HG03460 (cell line): ENCODE data around the gene CATSPER4.

Experiments
- ATAC-seq: cut with Tn5 transposase; IDR thresholded peaks from one replicate; pipeline ENCODE4 v1.9.1; 2021; ENCODE audit not compliant: unreplicated experiment

The CATSPER4 gene

DNA sequence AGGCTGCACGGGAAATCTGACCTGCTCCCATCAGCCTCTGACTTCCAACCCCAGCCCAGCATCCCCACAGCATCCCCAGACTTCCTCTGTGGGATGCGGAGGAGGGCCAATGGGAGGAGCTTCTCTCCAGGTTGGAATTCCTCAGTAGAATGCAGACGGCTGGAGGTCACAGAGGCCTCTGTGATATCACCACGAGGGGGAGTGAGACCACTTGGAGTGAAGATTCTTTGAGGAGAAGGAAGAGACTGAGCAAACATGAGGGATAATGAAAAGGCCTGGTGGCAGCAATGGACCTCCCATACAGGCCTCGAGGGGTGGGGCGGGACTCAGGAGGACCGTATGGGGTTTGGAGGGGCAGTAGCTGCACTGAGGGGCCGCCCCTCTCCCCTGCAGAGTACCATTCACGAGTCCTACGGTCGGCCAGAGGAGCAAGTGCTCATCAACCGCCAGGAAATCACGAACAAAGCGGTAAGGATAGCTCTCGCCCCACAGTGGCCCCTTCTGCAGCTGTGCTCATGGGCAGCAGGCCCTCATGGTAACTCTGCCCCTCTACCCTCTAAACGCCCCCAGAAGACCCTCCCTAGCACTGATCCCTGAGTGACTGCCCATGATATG, at the start of gene CATSPER4:
Gene CATSPER4 (plus strand): TSS at position 230 of the 615 bp plus-strand sequence. CDS start 26 bp downstream, at position 256.
- ATAC-seq, result no peak

DNA sequence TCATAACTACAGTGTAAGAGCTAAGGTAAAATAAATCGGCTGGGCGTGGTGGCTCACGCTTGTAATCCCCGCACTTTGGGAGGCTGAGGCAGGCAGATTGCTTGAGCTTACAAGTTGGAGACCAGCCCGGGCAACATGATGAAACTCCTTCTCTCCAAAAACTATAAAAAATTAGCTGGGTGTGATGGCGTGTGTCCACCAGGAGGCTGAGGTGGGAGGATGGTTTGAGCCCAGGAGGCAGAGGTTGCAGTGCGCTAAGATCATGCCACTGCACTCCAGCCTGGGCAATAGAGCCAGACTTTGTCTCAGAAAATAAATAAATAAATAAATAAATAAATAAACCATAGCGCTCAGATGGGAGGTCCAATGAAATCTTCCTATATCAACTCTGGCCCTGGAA, 48.2 kb upstream of the CATSPER4 start:
- ATAC-seq, result no peak

DNA sequence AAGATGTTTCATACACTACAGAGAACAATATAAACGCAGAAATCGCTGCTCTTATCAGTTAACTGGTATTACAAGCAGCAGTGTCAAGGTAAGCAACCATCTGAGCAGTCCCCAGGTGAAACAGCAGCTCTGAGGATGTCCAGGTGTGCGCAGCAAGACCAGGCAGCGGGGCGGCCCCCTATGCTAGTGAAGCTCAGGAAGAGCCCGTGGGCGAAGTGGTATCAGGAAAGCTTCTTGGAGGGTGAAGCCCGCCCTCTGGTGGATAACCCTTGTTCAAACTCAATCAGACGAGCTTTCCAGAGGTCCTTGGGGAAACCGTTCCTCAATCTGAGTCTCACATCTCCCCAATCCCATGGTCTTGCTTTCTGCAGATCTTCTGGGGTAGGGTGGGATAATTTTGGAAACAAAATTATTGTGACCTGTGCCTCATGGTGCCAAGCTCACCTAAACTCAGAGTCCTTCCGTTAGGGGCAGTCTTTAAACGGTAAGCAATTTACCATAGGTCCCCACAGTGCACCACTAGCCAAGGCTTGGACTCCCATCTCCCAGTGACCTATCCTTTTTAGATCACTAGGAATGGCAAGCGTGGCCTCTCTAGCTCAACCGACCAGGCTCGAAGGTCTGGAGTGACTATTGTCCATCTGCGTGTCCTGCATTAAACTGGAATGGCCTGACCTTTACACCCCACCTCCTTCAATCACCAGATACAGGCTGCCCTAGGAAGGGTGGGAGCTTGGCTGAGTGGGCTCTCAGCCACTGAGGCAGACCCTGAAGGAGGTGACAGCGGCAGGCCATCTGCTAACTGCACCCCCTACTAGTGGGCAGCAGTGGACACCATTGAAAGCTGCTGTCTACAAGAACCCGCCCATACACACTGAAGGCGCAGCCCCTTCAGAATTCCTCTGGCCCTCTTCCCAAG, 45.1 kb upstream of the CATSPER4 start:
- ATAC-seq, result no peak

DNA sequence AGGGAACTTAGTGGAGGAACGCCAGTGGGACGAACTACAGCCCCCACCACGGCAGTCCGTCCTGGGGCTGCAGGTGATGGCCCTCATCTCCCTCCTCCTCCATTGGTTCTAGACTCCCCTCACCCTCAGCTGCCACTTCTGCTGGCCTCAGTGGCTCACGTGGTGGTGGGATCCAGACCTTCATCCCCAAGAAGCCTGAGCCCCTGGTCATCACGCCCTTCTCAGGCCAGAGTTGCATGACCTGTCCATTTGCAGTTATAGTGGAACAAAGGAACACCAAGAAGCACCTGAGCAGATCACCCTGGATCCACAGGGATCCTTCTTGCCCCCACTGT, 44.5 kb upstream of the CATSPER4 start:
- no peak for ATAC-seq

DNA sequence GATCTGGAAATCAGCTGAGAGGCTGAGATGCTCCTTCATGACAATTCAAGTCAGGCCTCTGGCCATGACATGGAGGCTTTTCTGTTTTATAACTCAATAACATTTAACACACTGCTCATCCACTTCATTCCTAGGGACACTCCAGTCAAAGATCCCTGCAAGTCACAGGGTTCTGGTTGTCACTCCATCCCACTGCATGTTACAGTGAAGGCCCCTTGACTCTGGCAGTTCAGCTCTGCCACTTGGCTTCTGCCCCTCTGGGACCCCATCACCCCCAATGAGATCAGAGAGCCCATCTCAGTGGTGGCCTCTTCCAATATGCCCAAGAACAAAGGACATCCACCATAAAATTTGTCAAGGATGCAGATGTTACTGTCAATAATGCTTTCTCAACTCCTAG, 41.5 kb upstream of the CATSPER4 start:
- ATAC-seq, result no peak

DNA sequence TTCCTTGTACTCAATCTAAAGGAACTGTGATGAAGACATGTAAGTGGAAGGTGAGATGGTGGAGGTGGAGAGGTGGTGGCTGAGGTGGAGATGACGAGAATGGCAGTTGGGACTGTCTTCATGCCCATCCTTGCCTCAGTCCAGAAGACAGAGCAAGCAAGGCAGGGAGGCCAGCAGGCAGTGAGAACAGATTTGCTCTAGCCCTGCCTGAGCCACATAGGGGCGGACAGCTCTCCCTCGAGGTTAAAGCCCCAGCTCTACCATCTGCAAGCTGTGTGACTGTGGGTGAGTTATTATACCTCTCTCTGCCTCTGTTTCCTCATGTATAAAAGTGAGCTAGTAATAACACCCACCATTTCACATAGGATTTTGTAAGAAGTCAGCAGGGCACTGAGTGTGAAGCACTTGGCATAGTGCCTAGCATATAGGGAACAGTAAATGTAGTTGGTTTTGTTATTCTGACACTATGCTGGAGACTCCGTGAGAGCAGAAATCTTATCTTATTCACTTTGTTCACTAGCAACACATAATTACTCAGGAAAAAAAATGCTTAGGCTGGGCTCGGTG, 36.4 kb upstream of the CATSPER4 start:
- ATAC-seq, result no peak

DNA sequence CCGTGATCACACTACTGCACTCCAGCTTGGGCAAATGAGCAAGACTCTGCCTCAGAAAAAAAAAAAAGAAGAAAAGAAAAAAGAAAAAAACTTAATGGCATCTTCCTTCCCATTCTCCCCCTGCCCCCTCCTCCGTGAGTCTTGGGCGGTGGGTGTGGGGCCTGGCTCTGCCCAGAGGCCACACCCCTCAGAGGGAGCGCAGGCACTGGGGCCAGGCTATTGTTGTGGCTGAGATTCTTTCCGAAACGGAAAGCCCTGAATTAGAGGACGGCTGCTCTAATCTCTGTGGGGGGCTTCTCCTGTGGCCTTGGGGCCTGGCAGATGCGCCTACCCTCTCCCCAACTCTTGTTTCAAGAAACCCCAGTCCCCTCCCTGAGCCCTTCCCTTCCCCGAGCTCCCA, 35.7 kb upstream of the CATSPER4 start:
- no peak for ATAC-seq

DNA sequence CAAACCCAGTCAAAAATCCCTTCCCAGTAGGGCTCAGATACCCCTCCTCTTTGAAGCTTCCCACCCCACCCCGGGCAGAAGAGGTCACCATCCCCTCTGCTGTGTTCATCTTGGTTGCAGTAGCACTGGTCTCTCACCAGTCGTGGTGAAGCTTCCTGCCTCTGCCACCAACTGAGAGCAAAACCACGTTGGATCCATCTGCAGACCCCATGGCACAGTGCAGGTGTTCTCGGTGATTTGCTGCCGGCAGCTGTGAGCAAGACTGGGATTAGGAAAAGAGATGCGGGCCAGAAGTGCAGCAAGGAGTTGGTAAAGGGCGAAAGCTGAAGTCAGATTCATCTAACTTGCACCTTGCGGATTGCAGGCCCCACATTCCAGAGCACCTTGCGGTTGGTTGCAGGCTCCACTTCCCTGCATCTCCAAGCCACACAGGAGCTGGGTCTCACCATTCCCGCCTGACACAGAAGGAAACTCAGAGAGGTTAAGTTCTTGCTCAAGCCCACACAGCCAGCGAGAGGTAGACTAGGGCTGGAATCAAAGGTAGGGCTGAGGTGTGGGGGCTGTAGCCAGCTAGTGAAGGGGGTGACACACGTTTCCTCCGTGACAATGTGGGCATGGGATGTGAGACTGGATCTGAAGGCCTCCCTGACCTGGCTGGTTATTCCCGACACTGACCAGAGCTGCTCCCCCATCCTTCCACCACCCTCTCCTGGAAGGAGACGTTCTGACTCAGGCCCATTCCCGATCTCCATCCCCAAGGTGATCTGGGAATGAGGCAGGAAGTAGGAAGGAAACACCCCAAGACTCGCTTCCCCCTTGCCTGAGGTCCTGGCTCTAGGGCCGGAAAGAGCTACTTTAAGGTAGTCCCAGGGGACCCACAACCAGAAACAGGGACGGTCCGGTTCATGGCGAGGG, 34.8 kb upstream of the CATSPER4 start:
- no peak for ATAC-seq

DNA sequence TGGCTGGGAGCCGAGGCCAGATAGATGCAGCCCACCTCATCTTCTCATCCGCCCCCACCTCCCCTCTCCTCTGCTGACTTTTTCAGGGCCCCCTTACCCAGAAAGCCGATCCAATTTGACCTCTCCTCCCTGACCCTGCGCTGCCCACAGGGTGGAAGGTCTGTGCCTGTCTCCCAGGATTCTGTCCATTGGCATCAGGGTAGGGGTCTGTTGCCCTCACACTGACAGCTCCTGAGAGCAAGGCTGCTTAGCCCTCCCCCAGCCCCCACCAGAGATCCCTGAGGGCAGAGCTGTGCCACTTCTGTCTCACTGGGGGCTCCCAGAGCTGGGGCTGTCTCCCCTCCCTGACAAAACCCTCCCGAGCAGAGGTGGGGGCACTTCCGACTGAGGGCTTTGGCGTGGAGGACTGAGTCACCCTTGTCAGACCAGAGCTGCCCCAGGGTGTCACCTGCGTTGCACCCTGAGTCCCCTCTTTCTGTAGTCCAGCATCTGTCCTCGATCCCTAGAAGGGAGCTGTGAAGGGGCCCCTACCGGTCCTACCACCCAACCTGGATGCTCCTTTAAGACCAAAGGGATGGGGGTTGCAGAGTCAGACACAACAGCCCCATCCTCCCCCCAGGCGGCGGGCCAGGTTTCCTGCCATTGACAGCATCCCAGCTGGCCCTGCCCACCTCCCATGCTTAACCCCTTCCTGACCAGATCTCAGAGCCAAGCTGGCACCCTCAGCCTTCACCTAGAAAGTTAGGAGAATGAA, 33.9 kb upstream of the CATSPER4 start:
- ATAC-seq, result no peak

DNA sequence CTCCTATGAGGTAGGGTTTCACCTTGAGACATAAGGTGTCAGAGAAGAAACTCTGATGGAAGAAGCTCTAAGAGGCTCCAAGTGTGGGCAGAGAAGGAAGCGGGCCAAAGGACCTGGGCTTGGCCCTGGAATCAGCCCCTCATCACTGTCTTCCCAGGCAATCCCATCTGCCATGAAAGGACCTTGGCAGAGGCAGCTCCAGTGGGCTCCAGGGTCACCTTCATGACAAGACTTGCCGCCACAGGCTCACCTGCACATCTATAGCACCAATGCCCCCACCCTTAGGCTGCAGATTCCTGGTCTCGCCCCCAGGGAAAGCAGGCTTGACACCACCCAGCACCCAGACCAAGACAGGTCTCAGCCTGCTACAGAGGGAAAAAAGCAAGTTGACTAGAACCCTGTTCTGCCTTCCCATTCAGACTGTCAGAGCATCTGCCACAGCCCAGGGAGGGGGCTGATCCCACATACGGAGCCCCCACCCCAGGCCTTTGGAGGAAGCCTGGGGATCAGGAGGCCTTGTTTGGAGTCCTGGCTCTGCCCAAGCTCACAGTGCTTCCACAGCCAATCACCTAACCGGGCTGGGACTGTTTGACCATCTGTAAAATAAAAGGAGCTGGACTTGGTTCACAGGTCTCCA, 32.0 kb upstream of the CATSPER4 start:
- no peak for ATAC-seq

DNA sequence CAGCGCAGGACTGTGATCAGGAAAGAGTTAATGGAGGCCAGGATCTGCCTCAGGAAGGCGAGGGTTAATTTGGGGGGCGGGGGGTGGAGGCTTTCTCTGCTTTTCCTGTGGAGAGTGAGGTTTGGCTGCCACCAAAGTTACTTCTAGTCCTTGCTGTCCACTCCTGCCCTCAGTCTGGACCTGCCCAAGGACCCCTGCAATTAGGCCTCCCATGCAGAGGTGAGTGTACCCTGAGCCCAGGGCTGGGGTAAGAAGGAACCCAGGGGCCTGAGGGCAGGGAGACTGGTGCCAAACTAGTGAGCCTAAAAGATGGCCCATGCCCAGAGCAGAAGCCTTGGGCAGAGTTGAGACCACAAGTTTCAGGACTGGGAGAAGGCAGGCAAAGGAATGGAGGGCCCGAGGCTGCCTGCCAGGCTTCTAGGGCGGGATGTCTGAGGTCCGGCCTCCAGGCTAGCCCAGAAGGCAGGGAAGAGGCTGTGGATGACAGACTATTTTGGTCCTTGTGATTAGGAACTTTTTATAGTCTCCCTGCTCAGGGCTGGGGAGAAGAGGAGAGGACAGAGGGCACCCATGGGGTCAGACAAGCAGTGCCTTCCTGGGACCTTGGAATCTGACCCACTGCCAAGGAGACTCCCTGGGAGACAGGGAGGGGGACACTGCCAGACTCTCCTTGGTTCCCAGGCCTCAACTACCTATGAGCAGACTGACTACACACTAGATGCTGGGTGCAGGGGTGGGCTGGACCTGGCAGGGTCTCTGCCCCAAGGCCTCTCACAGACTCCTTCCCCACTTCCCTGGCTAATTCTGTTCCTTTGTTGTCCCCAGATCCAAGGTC, 31.3 kb upstream of the CATSPER4 start, which contains the start of gene FAM110D:
Gene FAM110D (plus strand): TSS at position 172 of the 835 bp plus-strand sequence. CDS start 2,213 bp downstream, outside the sequence.
- ATAC-seq, result no peak

DNA sequence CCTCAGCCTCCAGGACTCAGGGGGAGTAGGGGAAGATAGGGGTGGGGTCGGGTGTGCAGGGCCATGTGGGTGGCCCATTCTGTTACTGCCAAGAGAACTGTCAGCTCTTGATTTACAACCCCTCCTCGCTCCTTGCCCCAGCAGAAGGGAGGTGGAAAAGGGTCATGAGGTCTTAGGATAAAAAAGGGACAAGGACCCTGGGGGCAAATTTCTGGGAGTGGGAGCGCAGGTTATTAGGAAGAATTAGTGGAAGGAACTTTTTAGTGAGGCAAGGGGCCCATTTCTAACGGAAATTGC, 30.7 kb upstream of the CATSPER4 start:
- ATAC-seq, result no peak

DNA sequence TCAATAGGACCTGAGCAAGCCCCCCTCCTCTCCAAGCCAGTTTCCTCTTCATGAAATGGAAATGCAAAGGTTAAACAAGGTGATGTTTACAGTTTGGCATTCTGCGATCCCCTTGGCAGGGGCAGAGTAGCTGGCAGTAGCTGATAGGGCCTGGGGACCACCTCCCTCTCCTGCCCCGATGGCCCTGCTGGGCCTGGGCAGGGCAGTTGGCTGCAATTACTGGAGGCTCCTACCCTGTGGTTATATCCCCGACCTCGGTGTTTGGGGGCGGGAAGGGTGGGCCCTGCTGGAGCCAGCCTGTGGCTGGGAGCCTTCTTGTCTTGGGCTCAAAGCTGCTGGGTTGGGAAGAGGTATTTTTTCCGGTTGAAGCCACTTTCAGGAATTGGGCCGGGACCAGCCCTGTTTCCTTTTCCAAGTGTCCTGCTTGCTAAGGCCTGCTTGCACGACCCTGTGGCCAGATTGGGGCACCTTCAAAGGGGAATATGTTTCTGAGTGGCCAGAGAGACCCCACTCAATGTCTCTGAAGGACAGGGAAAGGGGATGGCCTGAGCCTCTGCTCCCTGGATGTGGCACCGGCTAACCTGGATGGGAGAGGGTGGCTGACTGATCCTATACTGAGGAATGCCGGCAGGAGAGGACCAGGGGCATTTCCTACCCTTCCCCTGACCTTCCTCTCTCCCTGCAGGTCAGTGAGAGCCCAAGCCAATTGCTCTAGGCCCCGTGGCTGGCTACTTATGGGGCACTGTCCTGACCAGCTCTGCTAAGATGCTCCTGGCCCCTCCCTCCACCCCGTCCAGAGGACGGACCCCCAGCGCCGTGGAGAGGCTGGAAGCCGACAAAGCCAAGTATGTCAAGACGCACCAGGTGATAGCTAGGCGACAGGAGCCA, 29.6 kb upstream of the CATSPER4 start:
- no peak for ATAC-seq

DNA sequence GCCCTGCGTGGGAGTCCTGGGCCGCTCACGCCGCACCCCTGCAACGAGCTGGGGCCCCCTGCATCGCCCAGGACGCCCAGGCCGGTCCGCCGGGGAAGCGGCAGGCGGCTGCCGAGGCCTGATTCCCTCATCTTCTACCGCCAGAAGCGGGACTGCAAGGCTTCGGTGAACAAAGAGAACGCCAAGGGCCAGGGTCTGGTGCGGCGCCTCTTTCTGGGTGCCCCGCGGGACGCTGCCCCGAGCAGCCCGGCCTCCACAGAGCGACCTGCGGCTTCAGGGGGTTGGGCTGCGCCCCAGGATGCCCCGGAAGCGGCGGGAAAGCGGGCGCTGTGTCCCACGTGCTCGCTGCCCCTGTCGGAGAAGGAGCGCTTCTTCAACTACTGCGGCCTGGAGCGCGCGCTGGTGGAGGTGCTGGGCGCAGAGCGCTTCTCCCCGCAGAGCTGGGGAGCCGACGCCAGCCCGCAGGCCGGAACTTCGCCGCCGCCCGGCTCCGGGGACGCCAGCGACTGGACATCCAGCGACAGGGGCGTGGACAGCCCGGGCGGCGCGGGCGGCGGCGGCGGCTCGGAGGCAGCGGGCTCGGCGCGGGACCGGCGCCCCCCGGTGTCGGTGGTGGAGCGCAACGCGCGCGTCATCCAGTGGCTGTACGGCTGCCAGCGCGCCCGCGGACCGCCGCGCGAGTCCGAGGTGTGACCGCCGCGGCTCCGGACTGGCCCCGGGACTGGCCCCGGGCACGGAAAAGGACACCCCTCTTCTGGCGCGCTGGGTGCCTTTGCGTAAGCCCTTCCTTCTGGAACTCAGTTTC, 28.8 kb upstream of the CATSPER4 start:
- ATAC-seq, result no peak

DNA sequence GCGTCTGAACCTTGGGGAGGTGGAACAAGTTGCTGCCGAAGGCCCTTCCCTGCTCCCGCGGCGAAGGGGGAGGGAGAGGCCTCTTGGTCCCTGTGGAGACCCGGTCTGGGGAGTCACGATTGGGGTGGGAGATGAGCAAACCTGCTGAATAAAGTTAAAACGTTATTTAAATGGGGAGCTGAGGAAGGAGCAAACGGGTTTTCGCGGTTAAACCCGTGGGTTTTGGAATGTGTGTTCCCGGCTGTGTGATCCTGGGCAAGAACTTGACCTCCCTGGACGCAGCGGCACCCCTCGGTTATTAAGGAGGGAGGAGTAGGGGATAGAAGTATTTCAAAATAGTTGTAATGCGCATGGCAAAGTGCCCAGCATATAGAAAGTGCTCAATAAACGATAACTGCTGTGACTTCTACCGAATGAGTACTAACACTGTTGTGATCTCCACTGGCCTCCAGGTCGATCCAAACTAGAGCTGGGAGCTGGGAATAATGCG, 28.1 kb upstream of the CATSPER4 start:
- ATAC-seq, result no peak

DNA sequence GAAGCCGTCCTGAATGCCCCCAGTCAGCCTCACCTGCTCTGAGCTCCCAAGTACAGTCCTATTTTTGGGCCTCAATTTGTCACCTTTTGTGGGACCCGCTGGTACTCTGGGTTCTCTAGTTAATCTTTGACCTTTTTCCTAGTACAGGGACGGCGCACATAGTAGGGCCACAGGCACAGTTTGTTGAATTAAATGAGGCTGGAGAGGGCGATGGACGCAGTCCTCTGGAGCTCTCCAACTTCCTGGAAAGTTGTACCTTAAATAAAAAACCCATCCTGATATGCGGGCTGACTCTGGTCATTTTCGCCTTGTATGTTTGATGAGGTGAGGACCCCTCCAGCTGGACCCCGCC, 26.7 kb upstream of the CATSPER4 start:
- no peak for ATAC-seq
